ENCODE data around the gene CELA1.
"Not testable (repeated sequence)": the region's sequence is repeated elsewhere in the genome, so short reads cannot be mapped to it uniquely, and the experiment has no call there.

The CELA1 gene

DNA sequence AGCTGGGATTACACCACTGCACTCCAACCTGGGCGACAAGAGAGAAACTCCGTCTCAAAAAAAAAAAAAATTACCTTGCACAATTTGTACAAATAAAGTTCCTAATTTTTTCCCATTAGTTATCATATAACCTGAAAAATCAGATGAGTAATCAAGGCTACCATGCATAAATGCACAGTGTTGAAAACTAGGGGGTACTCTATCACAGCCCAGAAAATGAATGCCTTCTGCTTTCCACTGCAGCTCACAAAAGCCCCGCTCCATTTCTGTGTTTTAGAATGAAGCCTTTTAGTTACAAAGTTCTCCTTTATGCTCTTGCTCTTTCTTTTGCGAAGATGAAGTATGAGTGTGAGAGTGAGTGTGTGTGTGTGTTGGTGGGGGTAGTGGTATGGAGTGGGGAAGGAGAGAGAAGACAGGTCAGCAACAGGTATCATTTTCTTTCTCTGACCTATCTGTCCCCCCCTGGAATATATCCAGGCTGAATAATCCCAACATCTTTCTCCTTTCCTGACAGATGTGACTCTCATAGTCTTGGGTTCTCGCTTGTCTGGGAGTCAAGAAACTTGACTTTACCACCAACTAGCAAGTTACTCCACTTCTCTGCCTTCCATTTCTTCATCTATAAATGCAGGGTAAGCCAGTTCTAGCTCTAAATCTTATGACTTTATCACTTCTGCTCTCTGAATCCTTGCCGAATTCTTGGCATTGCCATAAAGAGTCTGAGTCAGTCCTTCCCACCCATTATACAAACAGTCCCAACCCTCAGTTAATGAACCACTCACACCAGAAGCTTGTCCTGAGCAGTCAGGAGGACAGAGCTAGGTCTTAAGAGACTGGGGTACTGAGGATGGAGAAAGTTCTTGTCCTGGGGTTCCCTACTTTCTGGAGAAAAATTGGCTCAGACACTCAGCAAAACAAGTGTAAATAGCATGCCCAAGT is 38.6 kb downstream of the CELA1 start:
- DNase-seq = no peak

DNA sequence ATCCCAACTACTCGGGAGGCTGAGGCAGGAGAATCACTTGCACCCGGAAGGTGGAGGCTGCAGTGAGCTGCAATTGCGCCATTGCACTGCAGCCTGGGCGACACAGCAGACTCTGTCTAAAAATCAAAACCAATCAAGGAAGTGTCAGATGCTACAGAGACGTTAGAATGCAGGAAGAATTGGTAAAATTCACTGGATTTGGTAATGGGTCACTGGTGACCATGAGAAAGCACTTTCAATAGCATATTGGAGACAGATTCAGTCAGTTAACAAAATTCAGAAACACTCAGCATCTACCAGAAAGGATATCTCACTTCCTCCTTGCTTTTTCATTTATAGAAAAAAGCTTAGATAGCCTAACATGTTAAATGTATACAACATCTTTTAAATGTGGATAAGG is 40.0 kb downstream of the CELA1 start:
- no peak for DNase-seq

DNA sequence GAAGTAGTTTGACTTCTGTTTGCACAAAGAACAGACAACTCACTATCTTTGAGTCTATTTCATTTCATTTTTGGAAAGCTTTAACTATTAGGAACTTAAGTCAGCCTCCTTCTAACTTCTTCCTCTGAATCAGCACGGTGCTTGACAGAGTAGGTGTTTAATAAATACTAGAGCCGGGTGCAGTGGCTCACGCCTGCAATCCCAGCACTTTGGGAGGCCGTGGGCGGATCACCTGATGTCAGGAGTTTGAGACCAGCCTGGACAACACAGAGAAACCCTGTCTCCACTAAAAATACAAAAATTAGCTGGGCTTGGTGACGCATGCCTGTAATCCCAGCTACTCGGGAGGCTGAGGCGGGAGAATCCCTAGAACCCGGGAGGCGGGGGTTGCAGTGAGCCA is 45.7 kb downstream of the CELA1 start:
- DNase-seq = not testable (repeated sequence)

DNA sequence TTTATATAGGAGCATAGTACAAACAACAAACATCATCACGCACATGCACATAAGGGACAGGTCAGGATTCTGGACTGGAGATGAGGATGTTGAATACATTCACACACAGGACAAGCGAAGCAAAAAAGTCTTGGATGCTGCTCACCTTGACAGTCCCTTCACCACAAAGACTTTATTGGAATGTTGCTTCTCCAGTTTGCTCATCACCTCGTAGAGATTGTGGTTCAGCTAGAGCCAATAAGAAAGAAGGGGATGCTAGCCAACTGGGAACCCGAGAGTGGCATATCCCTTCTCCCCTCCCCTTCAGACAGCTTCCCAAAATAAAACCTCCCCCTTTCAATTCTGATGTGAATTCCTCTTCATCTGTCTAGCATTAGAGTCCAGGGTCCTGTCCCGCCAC is 50.8 kb downstream of the CELA1 start:
- no peak for DNase-seq

DNA sequence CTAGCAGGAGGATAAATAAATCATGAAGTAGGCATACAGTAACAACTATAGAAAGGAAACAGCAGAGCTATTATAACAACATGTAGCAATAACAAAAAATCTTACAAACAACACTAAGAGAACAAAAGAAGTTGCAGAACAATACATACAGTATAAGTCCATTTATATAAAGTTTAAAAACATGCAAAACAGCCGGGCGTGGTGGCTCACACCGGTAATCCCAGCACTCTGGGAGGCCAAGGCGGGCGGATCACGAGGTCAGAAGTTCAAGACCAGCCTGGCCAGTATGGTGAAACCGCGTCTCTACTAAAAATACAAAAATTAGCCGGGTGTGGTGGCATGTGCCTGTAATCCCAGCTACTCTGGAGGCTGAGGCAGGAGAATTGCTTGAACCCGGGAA is 52.4 kb downstream of the CELA1 start:
- DNase-seq = not testable (repeated sequence)

DNA sequence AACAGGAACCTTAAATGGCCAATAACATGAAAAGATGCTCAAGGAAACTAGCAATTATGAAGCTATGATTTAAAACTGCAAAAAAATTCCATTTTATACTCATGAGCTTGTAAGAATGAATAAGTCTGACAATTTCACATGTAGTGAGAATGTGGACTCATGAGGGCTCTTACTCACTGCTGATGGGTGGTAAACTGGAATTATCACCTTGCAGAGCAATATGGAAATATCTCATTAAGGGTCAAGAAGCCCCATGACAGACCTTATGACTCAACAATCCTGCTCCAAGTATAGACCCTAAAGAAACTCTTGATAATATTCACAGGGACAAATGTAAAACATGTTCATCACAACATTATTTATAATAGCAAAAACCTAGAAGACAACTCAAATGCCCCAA is 52.8 kb downstream of the CELA1 start:
- DNase-seq = no peak

DNA sequence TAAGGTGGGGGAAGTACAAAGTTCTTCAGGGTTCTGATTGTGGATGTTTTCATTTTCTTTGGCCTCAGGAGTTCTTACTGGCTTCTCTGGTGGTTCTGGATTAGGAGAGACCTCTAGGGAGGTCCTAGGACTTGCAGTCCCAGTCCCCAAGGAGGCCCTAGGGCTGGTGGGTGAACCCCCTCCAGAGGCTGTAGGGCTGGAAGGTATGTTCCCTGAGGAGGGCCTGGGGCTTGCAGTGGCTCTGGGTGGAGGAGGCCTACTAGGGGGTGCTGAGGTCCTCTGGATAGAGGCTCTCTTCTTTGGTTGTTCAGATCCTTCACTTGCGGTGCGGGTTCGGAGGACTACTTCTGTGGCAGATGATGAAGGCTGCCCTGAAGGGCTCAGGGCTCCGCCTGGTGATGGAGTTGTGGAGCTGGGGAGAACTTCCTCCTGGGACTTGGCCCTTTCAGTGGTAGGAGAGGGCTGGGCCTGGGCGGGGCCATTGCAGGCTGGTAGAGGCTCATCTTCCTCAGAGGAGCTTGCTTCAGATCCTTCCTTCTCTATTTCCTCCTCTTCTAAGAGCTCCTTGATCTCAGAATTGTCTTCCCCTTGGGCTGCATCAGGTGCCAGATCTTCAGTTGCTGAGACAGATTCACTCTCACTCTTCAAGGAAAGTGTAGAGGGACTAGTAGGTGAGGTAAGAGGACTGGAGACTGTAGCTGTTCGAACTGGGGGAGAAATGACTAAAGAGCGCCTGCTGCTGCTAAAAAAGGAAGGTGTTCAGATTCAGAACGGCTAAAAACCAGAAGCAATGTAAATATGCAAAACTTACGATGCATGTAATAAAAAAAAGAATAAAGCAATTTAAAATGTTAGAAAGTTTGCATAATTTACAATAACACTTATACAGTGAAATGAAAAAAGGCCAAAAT is 54.6 kb downstream of the CELA1 start:
- DNase-seq = not testable (repeated sequence)

DNA sequence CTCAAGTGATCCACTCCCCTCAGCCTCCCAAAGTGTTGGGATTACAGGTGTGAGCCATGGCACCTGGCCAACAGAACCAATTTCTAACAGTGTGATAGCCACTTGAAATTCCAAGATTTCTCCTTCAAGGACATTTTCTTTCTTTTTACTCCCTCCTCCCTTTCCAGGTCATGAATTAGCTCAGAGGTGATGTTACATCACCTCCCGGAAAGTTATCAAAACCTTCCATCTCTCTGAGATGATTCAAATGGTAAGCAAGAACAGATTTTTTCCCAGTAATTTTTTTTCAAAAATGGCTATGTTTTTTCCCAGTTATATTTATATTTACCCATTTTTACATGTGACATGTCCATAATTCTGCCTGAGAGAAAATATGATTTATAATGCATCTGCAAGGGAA is 60.6 kb downstream of the CELA1 start:
- DNase-seq = no peak

DNA sequence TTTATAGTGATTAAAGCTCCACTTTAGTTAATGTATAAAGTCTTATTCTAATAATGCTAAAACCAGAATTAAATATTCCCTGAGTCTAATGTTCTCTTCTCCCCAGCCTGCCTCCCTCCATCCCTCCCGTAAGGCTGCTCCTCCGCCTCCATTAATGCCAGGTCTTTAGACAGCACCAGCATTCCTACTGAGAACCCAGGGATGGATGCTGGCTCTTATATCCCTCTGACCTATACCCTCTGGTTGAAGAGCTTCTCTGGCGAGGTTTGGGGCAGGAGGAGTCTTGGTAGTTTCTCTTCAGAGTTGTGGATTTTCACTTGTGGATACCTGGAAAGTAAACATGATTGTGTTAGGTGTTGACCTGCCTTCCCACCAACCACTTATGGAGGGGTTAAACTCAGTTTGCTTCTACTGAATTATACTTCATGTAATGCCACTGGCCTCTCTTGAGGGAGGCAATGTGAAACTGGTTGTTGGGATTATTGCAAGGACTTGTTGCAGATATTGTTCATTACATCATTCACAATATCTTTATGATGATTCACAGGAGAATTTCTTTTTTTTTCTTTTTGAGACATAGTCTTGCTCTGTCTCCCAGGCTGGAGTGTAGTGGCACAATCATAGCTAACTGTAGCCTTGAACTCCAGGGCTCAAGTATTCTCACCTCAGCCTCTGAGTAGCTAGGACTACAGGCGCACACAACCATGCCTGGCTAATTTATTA is 65.1 kb downstream of the CELA1 start:
- DNase-seq = no peak
